NCI-H128 (cell line): Measurements from ENCODE around the gene MYO5C.
"Not testable (repeated sequence)": the region's sequence is repeated elsewhere in the genome, so short reads cannot be mapped to it uniquely, and the experiment has no call there.

Experiments used
- DNase-seq: peaks from one replicate; lab custom pipeline; 2025; ENCODE audit not compliant: unreplicated experiment; lab: John Stamatoyannopoulos, UW

MYO5C gene

GRCh38 chr15:52179278-52180195 is 116.1 kb downstream of the MYO5C start:
- DNase-seq: peak; percentile 60

- no peak for DNase-seq
These were observed 116.8 kb downstream of the MYO5C start for GRCh38 chr15:52178765-52179164.

GRCh38 chr15:52172869-52173268 is 122.7 kb downstream of the MYO5C start:
- DNase-seq: no peak

- no peak for DNase-seq
These were observed 123.8 kb downstream of the MYO5C start for GRCh38 chr15:52171807-52172206.

GRCh38 chr15:52171386-52171785 is 124.2 kb downstream of the MYO5C start:
- DNase-seq: no peak

- not testable (repeated sequence) for DNase-seq
These were observed 125.4 kb downstream of the MYO5C start for GRCh38 chr15:52170199-52170598.

- DNase-seq: not testable (repeated sequence)
These were observed 130.0 kb downstream of the MYO5C start for GRCh38 chr15:52165494-52166131.

- DNase-seq: no peak
These were observed 130.9 kb downstream of the MYO5C start for GRCh38 chr15:52164631-52165265.

- no peak for DNase-seq
These were observed 132.0 kb downstream of the MYO5C start for GRCh38 chr15:52163321-52164190.

- no peak for DNase-seq
These were observed 132.7 kb downstream of the MYO5C start for GRCh38 chr15:52162876-52163275.

GRCh38 chr15:52162260-52162659 is 133.3 kb downstream of the MYO5C start:
- no peak for DNase-seq

- no peak for DNase-seq
These were observed 134.1 kb downstream of the MYO5C start for GRCh38 chr15:52161406-52161966.

- no peak for DNase-seq
These were observed 136.0 kb downstream of the MYO5C start for GRCh38 chr15:52159645-52160044.

GRCh38 chr15:52158084-52158765 is 137.4 kb downstream of the MYO5C start:
- DNase-seq: no peak

- DNase-seq: no peak
These were observed 139.7 kb downstream of the MYO5C start for GRCh38 chr15:52155878-52156277.

GRCh38 chr15:52154896-52155865 is 140.4 kb downstream of the MYO5C start:
- no peak for DNase-seq

- no peak for DNase-seq
These were observed 141.4 kb downstream of the MYO5C start for GRCh38 chr15:52153900-52154895.

- DNase-seq: no peak
These were observed 144.3 kb downstream of the MYO5C start for GRCh38 chr15:52151353-52151752.
